ENCODE data around the gene ATP11B. TPM values are rescaled to one million over a fixed set of nuclear protein-coding genes. Genes with fewer than 3 reads are reported as not detected.

ATP11B gene
- total RNA-seq, 4 donors from 2014 or later: 45.8 to 61.3 (median 49.4) TPM

- Histone ChIP-seq H3K27me3 (no peaks in the 10 kb centered on the region), H3K36me3 (peaks cover 22 to 55% (median 36%) of the 10 kb centered on the region in 4 donors)
- intact Hi-C loops (cut with DNase I): no loop called here
Observed at GRCh38 chr3:182947888-182948287, 154.6 kb downstream of the ATP11B start.

GRCh38 chr3:182948305-182948704, 155.0 kb downstream of the ATP11B start:
- no peak overlapping the region for H3K27ac ChIP-seq (replicated peaks in 1 of 4)
- DNase-seq (ENCODE audit: extremely low spot score): no peak
- no peak overlapping the region for H3K4me3 ChIP-seq
- H3K27me3 ChIP-seq: no peaks in the 10 kb centered on the region
- TF ChIP-seq CTCF (IDR thresholded peaks at IDR 0.05): no peak
- TF ChIP-seq EP300 (IDR thresholded peaks at IDR 0.05): no peak
- TF ChIP-seq POLR2A (IDR thresholded peaks at IDR 0.05; ENCODE audit: low read depth): no peak
- no peak for TF ChIP-seq POLR2AphosphoS5 (IDR thresholded peaks at IDR 0.05)
- no peaks in the 10 kb centered on the region for H3K4me1 ChIP-seq
- peaks cover 22 to 59% (median 36%) of the 10 kb centered on the region in 4 donors for H3K36me3 ChIP-seq
- WGBS: 79% methylated on average over 5 of the region's 5 CpGs
- no peaks in the 10 kb centered on the region for H3K9me3 ChIP-seq
- intact Hi-C loops (cut with DNase I): no loop called here

More at GRCh38 chr3:182947888-182948287, 154.6 kb downstream of the ATP11B start:
- H3K4me1 ChIP-seq: no peaks in the 10 kb centered on the region
- TF ChIP-seq EP300 (IDR thresholded peaks at IDR 0.05): no peak
- no peak for TF ChIP-seq POLR2A (IDR thresholded peaks at IDR 0.05; ENCODE audit: low read depth)
- TF ChIP-seq POLR2AphosphoS5 (IDR thresholded peaks at IDR 0.05): no peak
- no peak for TF ChIP-seq CTCF (IDR thresholded peaks at IDR 0.05)
- H3K27ac ChIP-seq (replicated peaks in 1 of 4): no peak overlapping the region
- H3K9me3 ChIP-seq: no peaks in the 10 kb centered on the region
- DNase-seq (ENCODE audit: extremely low spot score): no peak
- H3K4me3 ChIP-seq: no peak overlapping the region

GRCh38 chr3:182949688-182950087, 156.4 kb downstream of the ATP11B start:
- Histone ChIP-seq H3K4me1 (no peaks in the 10 kb centered on the region), H3K27me3 (no peaks in the 10 kb centered on the region), H3K36me3 (peaks cover 17 to 47% (median 31%) of the 10 kb centered on the region in 4 donors), H3K9me3 (no peaks in the 10 kb centered on the region), H3K4me3 (no peak overlapping the region), H3K27ac (replicated peaks in 1 of 4) (no peak overlapping the region)
- intact Hi-C loops (cut with DNase I): no loop called here
- TF ChIP-seq POLR2AphosphoS5 (IDR thresholded peaks at IDR 0.05) (no peak), CTCF (IDR thresholded peaks at IDR 0.05) (no peak), EP300 (IDR thresholded peaks at IDR 0.05) (no peak), POLR2A (IDR thresholded peaks at IDR 0.05; ENCODE audit: low read depth) (no peak)
- 89% methylated on average over 1 of the region's 1 CpG for WGBS
- no peak for DNase-seq (ENCODE audit: extremely low spot score)

GRCh38 chr3:182954553-182955235, 161.4 kb downstream of the ATP11B start:
- Histone ChIP-seq H3K4me1 (peaks cover under 1 to 5% (median 2%) of the 10 kb centered on the region in 4 donors), H3K4me3 (no peak overlapping the region), H3K36me3 (peaks cover 0 to 41% (median 8%) of the 10 kb centered on the region in 4 donors), H3K9me3 (no peaks in the 10 kb centered on the region), H3K27ac (replicated peaks in 1 of 4) (no peak overlapping the region), H3K27me3 (no peaks in the 10 kb centered on the region)
- no peak for DNase-seq (ENCODE audit: extremely low spot score)
- WGBS: 89% methylated on average over 9 of the region's 9 CpGs
- no peak for TF ChIP-seq POLR2A (IDR thresholded peaks at IDR 0.05; ENCODE audit: low read depth)
- no peak for TF ChIP-seq EP300 (IDR thresholded peaks at IDR 0.05)
- intact Hi-C loops (cut with DNase I): no loop called here

GRCh38 chr3:182957226-182957625, 163.9 kb downstream of the ATP11B start:
- WGBS: 95% methylated on average over 5 of the region's 5 CpGs
- no peak for DNase-seq (ENCODE audit: extremely low spot score)
- H3K9me3 ChIP-seq: no peaks in the 10 kb centered on the region
- no peaks in the 10 kb centered on the region for H3K27me3 ChIP-seq
- no peak overlapping the region for H3K27ac ChIP-seq (replicated peaks in 1 of 4)
- no peak overlapping the region for H3K4me3 ChIP-seq
- TF ChIP-seq POLR2AphosphoS5 (IDR thresholded peaks at IDR 0.05) (no peak), POLR2A (IDR thresholded peaks at IDR 0.05; ENCODE audit: low read depth) (no peak), CTCF (IDR thresholded peaks at IDR 0.05) (no peak), EP300 (IDR thresholded peaks at IDR 0.05) (no peak)
- H3K36me3 ChIP-seq: peaks cover 0 to 42% (median 14%) of the 10 kb centered on the region in 4 donors
- peaks cover 8 to 27% (median 17%) of the 10 kb centered on the region in 4 donors for H3K4me1 ChIP-seq
- intact Hi-C loops (cut with DNase I): no loop called here

Data from esophagus muscularis mucosa (tissue), 4 donors.